Large intestine (tissue), 3 donors: ENCODE data around the gene PLP1. TPM values are rescaled to one million over a fixed set of nuclear protein-coding genes. Genes with fewer than 3 reads are reported as not detected.
A peak's percentile ranks its signal among the peaks of the same experiment; 100 is the strongest.

Experiments
- DNase-seq, 2 donors: peaks; one replicate each; pipeline versions ENCODE4 v3.0.0 to v3.0.0-alpha.2; 2013
- H3K27ac ChIP-seq: one replicate; pipeline ENCODE4 v1.5.1; 2013; ENCODE audit warnings: low read length
- H3K27me3 ChIP-seq: 2 replicates; pipeline ENCODE4 v1.6.1; 2013; ENCODE audit warnings: low read length; ENCODE audit not compliant: control insufficient read depth, insufficient read depth
- H3K36me3 ChIP-seq: 2 replicates; pipeline ENCODE4 v1.6.1; 2013; ENCODE audit warnings: low read length; ENCODE audit not compliant: control insufficient read depth, insufficient read depth
- H3K4me1 ChIP-seq: one replicate; pipeline ENCODE4 v1.6.1; 2013; ENCODE audit warnings: low read length; ENCODE audit not compliant: control insufficient read depth, insufficient read depth
- H3K4me3 ChIP-seq: one replicate; pipeline ENCODE4 v1.5.1; 2013; ENCODE audit warnings: low read length
- H3K9me3 ChIP-seq: one replicate; pipeline ENCODE4 v1.6.1; 2013; ENCODE audit warnings: mild to moderate bottlenecking, low read depth, low read length, moderate library complexity; ENCODE audit not compliant: control insufficient read depth
- WGBS: methylation state at CpG from one replicate; pipeline ENCODE4 v1.1.5; 2013; ENCODE audit warnings: low lambda C conversion rate; ENCODE audit not compliant: insufficient coverage; 5-methylcytosine and 5-hydroxymethylcytosine counted together
- polyA plus RNA-seq: library from polyadenylated mRNA; unstranded; fragments of 120-200 nt; gene quantifications from one replicate; pipeline ENCODE4 v1.2.1, GENCODE V29; 2013

Gene PLP1
- polyA plus RNA-seq, 1 donor = 32.0 TPM

GRCh38 chrX:103779141-103779789, 2.6 kb downstream of the PLP1 start:
- DNase-seq = no peak
- no peaks in the 10 kb centered on the region for H3K36me3 ChIP-seq
- no peaks in the 10 kb centered on the region for H3K9me3 ChIP-seq
- no peak overlapping the region for H3K4me3 ChIP-seq
- no peak overlapping the region for H3K27ac ChIP-seq
- no peaks in the 10 kb centered on the region for H3K27me3 ChIP-seq
- WGBS = no CpG with 5 or more reads among the region's 6 CpGs
- H3K4me1 ChIP-seq = no peaks in the 10 kb centered on the region

- H3K27me3 ChIP-seq = no peaks in the 10 kb centered on the region
- no peak overlapping the region for H3K4me3 ChIP-seq
- WGBS = no CpG with 5 or more reads among the region's 10 CpGs
- H3K4me1 ChIP-seq = no peaks in the 10 kb centered on the region
- no peaks in the 10 kb centered on the region for H3K36me3 ChIP-seq
- no peak for DNase-seq
- no peaks in the 10 kb centered on the region for H3K9me3 ChIP-seq
- no peak overlapping the region for H3K27ac ChIP-seq
Measured at GRCh38 chrX:103780336-103781061, 3.9 kb downstream of the PLP1 start.

DNA sequence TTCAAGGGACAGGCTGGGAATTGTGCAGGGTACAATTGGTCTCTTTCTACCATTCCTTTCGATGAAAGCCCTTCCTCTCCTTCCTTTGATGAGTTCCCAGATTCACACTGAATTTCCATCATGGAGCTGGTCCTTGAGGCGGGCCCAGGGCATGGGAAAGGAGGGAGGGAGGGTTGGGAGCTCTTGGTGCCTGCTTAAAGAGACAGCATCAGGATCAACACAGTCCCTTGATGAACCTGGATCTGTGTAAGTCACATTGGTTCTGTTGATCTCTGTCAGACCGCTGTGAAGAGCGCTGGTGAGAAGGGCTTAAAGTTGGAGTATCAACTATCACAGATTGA, 4.4 kb downstream of the PLP1 start:
- Histone ChIP-seq H3K4me1 (no peaks in the 10 kb centered on the region), H3K9me3 (no peaks in the 10 kb centered on the region), H3K27ac (no peak overlapping the region), H3K27me3 (no peaks in the 10 kb centered on the region), H3K4me3 (no peak overlapping the region), H3K36me3 (no peaks in the 10 kb centered on the region)
- no CpG with 5 or more reads among the region's 4 CpGs for WGBS
- DNase-seq = no peak

GRCh38 chrX:103781706-103782105, 5.1 kb downstream of the PLP1 start:
- Histone ChIP-seq H3K4me3 (no peak overlapping the region), H3K27ac (no peak overlapping the region), H3K9me3 (no peaks in the 10 kb centered on the region), H3K27me3 (no peaks in the 10 kb centered on the region), H3K36me3 (no peaks in the 10 kb centered on the region), H3K4me1 (no peaks in the 10 kb centered on the region)
- WGBS = no CpG with 5 or more reads among the region's 1 CpG
- DNase-seq = no peak

DNA sequence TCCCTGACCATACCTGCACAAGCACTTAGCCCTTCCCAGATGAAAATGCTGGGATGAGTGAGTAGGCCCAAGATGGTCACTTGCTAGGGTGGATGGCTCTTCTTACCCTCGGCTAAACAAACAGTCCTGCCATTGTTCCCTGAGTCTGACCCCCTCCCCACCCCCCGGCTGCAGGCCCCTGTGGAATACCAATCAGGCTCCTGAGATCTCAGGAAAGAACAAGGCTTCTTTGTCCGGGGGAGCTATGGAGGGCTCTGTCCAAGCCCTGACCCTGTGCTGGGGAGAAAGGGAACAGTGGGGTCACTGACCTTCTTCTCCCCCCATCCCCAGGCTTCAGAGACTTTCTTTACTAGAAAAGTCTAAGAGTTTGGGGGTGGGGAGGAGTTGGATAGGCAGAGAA, 6.0 kb downstream of the PLP1 start:
- H3K4me1 ChIP-seq = no peaks in the 10 kb centered on the region
- WGBS = no CpG with 5 or more reads among the region's 3 CpGs
- H3K4me3 ChIP-seq = no peak overlapping the region
- H3K27ac ChIP-seq = no peak overlapping the region
- no peak for DNase-seq
- H3K9me3 ChIP-seq = no peaks in the 10 kb centered on the region
- H3K36me3 ChIP-seq = no peaks in the 10 kb centered on the region
- no peaks in the 10 kb centered on the region for H3K27me3 ChIP-seq

GRCh38 chrX:103783196-103783595, 6.6 kb downstream of the PLP1 start:
- H3K36me3 ChIP-seq = no peaks in the 10 kb centered on the region
- H3K27me3 ChIP-seq = no peaks in the 10 kb centered on the region
- no peaks in the 10 kb centered on the region for H3K4me1 ChIP-seq
- H3K9me3 ChIP-seq = no peaks in the 10 kb centered on the region
- no peak overlapping the region for H3K4me3 ChIP-seq
- no peak overlapping the region for H3K27ac ChIP-seq
- no CpG with 5 or more reads among the region's 3 CpGs for WGBS
- DNase-seq = peak; percentile 6 to 9

DNA sequence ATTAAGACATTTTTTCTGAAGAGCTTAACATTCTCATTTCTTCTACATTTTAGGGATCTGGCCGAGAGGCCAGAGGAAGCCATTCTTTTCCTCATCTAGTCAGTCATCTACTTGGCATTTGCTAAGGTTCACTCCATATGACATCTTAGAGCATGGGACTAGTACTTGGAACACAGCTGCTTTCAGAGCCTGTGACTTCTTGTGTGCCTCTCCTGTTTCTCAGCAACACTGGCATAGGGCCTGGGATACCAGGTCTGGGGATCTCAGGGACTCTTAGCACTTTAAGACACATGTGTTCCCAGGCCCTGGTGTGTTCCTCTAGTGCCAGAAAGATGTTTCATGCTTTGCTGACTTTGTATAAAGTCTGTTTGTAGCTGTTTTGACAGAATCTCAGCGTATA, 7.3 kb downstream of the PLP1 start:
- H3K4me1 ChIP-seq = no peaks in the 10 kb centered on the region
- no peak overlapping the region for H3K27ac ChIP-seq
- no peaks in the 10 kb centered on the region for H3K9me3 ChIP-seq
- WGBS = no CpG with 5 or more reads among the region's 2 CpGs
- no peak overlapping the region for H3K4me3 ChIP-seq
- H3K36me3 ChIP-seq = no peaks in the 10 kb centered on the region
- no peak for DNase-seq
- no peaks in the 10 kb centered on the region for H3K27me3 ChIP-seq

- Histone ChIP-seq H3K9me3 (no peaks in the 10 kb centered on the region), H3K36me3 (no peaks in the 10 kb centered on the region), H3K4me3 (no peak overlapping the region), H3K27ac (no peak overlapping the region), H3K27me3 (no peaks in the 10 kb centered on the region), H3K4me1 (no peaks in the 10 kb centered on the region)
- no peak for DNase-seq
Measured at GRCh38 chrX:103789004-103789403, 12.4 kb downstream of the PLP1 start.

- Histone ChIP-seq H3K27ac (no peak overlapping the region), H3K4me3 (no peak overlapping the region), H3K36me3 (no peaks in the 10 kb centered on the region), H3K27me3 (no peaks in the 10 kb centered on the region), H3K4me1 (no peaks in the 10 kb centered on the region), H3K9me3 (no peaks in the 10 kb centered on the region)
- no CpG with 5 or more reads among the region's 4 CpGs for WGBS
- DNase-seq = no peak
Measured at GRCh38 chrX:103791228-103791627, 14.6 kb downstream of the PLP1 start.

GRCh38 chrX:103791826-103792485, 15.3 kb downstream of the PLP1 start:
- H3K27me3 ChIP-seq = no peaks in the 10 kb centered on the region
- no peaks in the 10 kb centered on the region for H3K36me3 ChIP-seq
- H3K27ac ChIP-seq = no peak overlapping the region
- H3K9me3 ChIP-seq = no peaks in the 10 kb centered on the region
- DNase-seq = no peak
- no CpG with 5 or more reads among the region's 2 CpGs for WGBS
- no peak overlapping the region for H3K4me3 ChIP-seq
- no peaks in the 10 kb centered on the region for H3K4me1 ChIP-seq
